Measurements from ENCODE around the gene PSEN1.

- no peak for TF ChIP-seq CTCF (IDR thresholded peaks at IDR 0.05 in 4 of 5, conservative IDR thresholded peaks at IDR 0.05 in 1 of 5)
- no peak for TF ChIP-seq POLR2A (IDR thresholded peaks at IDR 0.05)
Observed at GRCh38 chr14:73168274-73168673, 32.0 kb downstream of the PSEN1 start.
